ENCODE measurements around the gene SRRM2.
"Not testable (repeated sequence)": the region's sequence is repeated elsewhere in the genome, so short reads cannot be mapped to it uniquely, and the experiment has no call there.

The SRRM2 gene

GRCh38 chr16:2715519-2715918 lies 36.9 kb upstream of the SRRM2 start:
- Histone ChIP-seq H3K9me3 (ENCODE audit: insufficient read depth, low read depth, low read length) (no peaks in the 10 kb centered on the region), H3K27ac (ENCODE audit: low read depth, low read length) (no peak overlapping the region), H3K27me3 (ENCODE audit: insufficient read depth, low read length) (no peaks in the 10 kb centered on the region), H3K4me3 (ENCODE audit: low read length) (peak overlapping the region; percentile 30; the same call in 1 of the 2 replicates), H3K9ac (ENCODE audit: low read depth, low read length) (no peak overlapping the region), H3K36me3 (ENCODE audit: insufficient read depth, low read length) (no peaks in the 10 kb centered on the region), H3K4me1 (ENCODE audit: insufficient read depth, low read length) (no peaks in the 10 kb centered on the region)
- 12% methylated on average over 33 of the region's 33 CpGs for WGBS

- Histone ChIP-seq H3K4me3 (ENCODE audit: low read length) (peak overlapping the region; percentile 30; the same call in 1 of the 2 replicates), H3K36me3 (ENCODE audit: insufficient read depth, low read length) (no peaks in the 10 kb centered on the region), H3K9ac (ENCODE audit: low read depth, low read length) (no peak overlapping the region; the same call in 1 of the 2 replicates), H3K27ac (ENCODE audit: low read depth, low read length) (no peak overlapping the region), H3K27me3 (ENCODE audit: insufficient read depth, low read length) (no peaks in the 10 kb centered on the region), H3K4me1 (ENCODE audit: insufficient read depth, low read length) (no peaks in the 10 kb centered on the region), H3K9me3 (ENCODE audit: insufficient read depth, low read depth, low read length) (no peaks in the 10 kb centered on the region)
- 79% methylated on average over 17 of the region's 17 CpGs for WGBS
Measured at GRCh38 chr16:2715966-2716885, 36.2 kb upstream of the SRRM2 start.

DNA sequence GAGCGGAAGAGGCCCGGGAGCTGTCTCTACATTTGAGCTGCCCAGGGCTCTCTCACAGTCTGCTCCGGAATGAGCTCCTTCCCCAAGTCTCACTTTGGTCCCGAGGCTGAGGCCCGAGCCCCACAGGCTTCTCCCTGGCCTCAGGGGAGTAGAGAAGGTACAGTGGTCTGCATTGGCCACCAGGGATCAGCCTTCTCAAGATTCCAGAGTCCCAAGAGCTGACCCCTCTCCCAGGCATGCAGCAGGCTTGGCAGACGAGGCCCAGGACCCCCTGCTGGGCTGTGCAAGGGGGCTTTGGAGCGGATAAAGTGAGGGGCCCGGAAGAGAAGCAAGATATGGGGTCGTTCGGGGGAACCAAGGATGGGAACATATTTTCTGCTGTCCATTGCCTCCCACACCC lies 35.5 kb upstream of the SRRM2 start:
- H3K4me1 ChIP-seq (ENCODE audit: insufficient read depth, low read length): no peaks in the 10 kb centered on the region
- no peaks in the 10 kb centered on the region for H3K9me3 ChIP-seq (ENCODE audit: insufficient read depth, low read depth, low read length)
- H3K9ac ChIP-seq (ENCODE audit: low read depth, low read length): no peak overlapping the region
- H3K36me3 ChIP-seq (ENCODE audit: insufficient read depth, low read length): no peaks in the 10 kb centered on the region
- no peak overlapping the region for H3K4me3 ChIP-seq (ENCODE audit: low read length)
- no peaks in the 10 kb centered on the region for H3K27me3 ChIP-seq (ENCODE audit: insufficient read depth, low read length)
- no peak overlapping the region for H3K27ac ChIP-seq (ENCODE audit: low read depth, low read length)
- WGBS: 77% methylated on average over 10 of the region's 10 CpGs

DNA sequence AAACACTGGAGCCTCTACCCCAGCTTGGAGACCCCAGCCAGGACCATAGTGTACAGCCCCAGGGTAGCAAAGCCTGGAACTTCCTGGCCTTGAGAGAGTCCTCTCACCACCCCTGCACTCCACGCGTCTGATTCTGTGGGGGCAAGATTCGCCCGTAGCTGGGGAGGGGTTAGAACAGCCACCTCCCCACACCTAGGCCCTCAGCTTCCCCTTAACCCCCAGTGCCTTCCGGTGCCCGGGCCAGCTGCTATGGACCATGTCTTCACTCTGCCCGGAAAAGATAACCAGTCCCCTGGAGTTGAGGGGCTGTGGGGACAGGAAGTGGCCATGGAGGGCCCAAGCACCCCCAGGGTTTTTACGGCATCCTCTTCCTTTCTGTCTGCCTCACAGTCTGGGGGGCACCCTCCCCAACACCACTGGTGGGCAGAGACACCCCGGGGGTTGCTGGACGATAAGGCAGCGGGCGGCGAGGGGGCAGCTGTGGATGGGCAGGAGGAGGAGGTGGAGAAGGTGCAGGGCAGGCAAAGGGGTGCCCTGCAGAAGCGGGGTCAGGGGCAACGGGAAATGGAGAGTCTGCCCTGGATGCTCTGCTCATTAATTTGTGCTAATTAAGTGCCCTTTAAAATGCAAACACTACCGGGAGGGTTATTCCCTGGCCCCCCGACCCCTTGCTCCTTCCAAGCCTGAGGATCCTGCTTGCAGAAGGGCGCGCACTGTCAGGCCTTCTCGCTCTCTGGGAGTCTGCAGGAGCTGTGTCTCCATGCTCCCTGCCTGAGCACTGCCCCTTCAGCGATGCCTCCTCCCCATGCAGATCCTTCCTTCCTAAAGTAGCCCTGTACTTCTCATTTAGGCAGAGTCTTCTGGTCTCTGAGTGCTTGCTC lies 34.8 kb upstream of the SRRM2 start:
- no peak overlapping the region for H3K4me3 ChIP-seq (ENCODE audit: low read length)
- H3K27ac ChIP-seq (ENCODE audit: low read depth, low read length): no peak overlapping the region
- 89% methylated on average over 21 of the region's 21 CpGs for WGBS
- H3K36me3 ChIP-seq (ENCODE audit: insufficient read depth, low read length): no peaks in the 10 kb centered on the region
- no peak overlapping the region for H3K9ac ChIP-seq (ENCODE audit: low read depth, low read length)
- no peaks in the 10 kb centered on the region for H3K27me3 ChIP-seq (ENCODE audit: insufficient read depth, low read length)
- H3K9me3 ChIP-seq (ENCODE audit: insufficient read depth, low read depth, low read length): no peaks in the 10 kb centered on the region
- H3K4me1 ChIP-seq (ENCODE audit: insufficient read depth, low read length): no peaks in the 10 kb centered on the region

GRCh38 chr16:2719328-2720063 lies 32.9 kb upstream of the SRRM2 start:
- H3K9me3 ChIP-seq (ENCODE audit: insufficient read depth, low read depth, low read length): no peaks in the 10 kb centered on the region
- no peaks in the 10 kb centered on the region for H3K36me3 ChIP-seq (ENCODE audit: insufficient read depth, low read length)
- no peaks in the 10 kb centered on the region for H3K27me3 ChIP-seq (ENCODE audit: insufficient read depth, low read length)
- no peak overlapping the region for H3K9ac ChIP-seq (ENCODE audit: low read depth, low read length)
- 91% methylated on average over 16 of the region's 16 CpGs for WGBS
- no peaks in the 10 kb centered on the region for H3K4me1 ChIP-seq (ENCODE audit: insufficient read depth, low read length)
- peak overlapping the region; percentile 66; the same call in 1 of the 2 replicates for H3K4me3 ChIP-seq (ENCODE audit: low read length)
- no peak overlapping the region; the same call in 1 of the 2 replicates for H3K27ac ChIP-seq (ENCODE audit: low read depth, low read length)

GRCh38 chr16:2720064-2720457 lies 32.4 kb upstream of the SRRM2 start, which contains the start of gene PRSS27:
PRSS27 (minus strand) TSS chr16:2720224; CDS start chr16:2720160, 64 bp downstream.
- H3K4me3 ChIP-seq (ENCODE audit: low read length): peak within 1 kb of the TSS; percentile 66
- no peaks in the 10 kb centered on the region for H3K9me3 ChIP-seq (ENCODE audit: insufficient read depth, low read depth, low read length)
- H3K27me3 ChIP-seq (ENCODE audit: insufficient read depth, low read length): no peaks in the 10 kb centered on the region
- 93% methylated on average over 26 of the region's 26 CpGs for WGBS
- no peaks in the 10 kb centered on the region for H3K36me3 ChIP-seq (ENCODE audit: insufficient read depth, low read length)
- H3K4me1 ChIP-seq (ENCODE audit: insufficient read depth, low read length): no peaks in the 10 kb centered on the region
- peak within 1 kb of the TSS; percentile 79 for H3K27ac ChIP-seq (ENCODE audit: low read depth, low read length)
- H3K9ac ChIP-seq (ENCODE audit: low read depth, low read length): peak within 1 kb of the TSS; percentile 74

DNA sequence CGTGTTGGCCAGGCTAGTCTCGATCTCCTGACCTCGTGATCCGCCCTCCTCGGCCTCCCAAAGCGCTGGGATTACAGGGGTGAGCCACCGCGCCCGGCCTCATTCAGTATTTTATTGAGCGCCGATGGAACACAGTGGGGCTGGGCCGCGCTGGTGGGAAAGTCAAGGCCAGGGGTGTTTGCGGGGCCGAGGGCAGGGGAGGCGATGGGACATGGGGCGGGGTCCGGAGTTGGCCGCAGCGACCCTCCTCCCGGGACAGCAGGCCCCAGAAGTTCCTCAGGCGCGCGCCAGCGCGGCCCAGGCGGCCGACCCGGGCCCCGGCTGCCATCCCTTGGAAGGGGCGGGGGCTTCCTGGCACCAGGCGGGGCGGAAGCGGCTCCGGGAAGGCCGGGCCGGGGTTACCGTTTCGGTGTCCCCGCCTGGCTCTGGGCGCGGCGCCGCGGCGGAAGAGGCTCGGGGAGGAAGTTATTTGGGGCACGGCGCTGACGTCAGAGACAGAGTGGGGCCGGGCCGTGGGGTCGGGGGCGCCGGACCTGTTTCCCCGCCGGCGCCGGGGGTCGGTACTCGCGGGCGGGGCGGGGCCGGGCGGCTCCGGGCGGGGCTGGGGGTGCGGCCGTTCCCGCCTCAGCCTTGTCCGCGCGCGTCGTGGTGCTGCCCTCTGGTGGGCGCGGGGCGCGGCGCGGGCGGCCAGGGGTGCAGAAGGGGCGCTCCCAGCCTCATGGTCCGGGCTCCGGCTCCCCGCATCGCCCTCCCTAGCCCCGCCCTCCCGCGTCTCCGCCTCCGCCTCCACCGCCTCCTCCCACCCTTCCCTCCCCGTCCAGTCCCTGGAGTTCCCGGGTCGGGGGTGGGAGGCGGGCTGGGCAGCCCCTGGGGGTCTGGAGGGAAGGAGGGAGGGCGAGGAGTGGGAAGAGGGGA lies 31.5 kb upstream of the SRRM2 start:
- Histone ChIP-seq H3K4me1 (ENCODE audit: insufficient read depth, low read length) (no peaks in the 10 kb centered on the region), H3K9ac (ENCODE audit: low read depth, low read length) (peak overlapping the region; percentile 74), H3K27ac (ENCODE audit: low read depth, low read length) (peak overlapping the region; percentile 79), H3K9me3 (ENCODE audit: insufficient read depth, low read depth, low read length) (no peaks in the 10 kb centered on the region), H3K27me3 (ENCODE audit: insufficient read depth, low read length) (no peaks in the 10 kb centered on the region), H3K4me3 (ENCODE audit: low read length) (peak overlapping the region; percentile 66), H3K36me3 (ENCODE audit: insufficient read depth, low read length) (no peaks in the 10 kb centered on the region)
- WGBS: 2% methylated on average over 88 of the region's 99 CpGs

GRCh38 chr16:2721634-2722173 lies 30.7 kb upstream of the SRRM2 start:
- WGBS: 58% methylated on average over 13 of the region's 14 CpGs
- H3K27ac ChIP-seq (ENCODE audit: low read depth, low read length): peak overlapping the region; percentile 79; the same call in 1 of the 2 replicates

DNA sequence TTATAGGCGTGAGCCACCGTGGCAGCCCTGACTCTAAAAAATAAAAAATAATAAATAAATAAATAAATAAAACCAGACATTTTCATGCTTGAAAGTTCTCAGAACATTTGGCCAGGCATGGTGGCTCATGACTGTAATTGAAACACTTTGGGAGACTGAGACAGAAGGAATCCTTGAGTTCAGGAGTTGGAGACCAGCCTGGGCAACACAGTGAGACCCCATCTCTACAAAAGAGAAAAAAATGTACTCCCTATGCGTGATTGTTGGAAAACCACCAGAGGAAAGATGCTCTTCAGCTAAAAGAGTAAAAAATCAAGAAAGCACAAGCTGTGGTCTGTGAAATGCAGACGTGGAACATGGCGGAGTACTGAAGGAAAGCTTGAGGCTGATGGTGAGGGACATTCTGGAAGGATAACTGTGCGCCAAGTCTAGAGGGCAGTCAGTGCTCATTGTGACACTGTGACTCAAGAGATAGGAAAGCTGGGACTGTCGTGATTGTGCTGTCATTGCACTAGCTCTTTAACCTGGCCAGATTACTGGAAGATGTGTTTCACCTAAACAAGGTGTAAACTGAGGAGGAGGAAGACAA lies 28.3 kb upstream of the SRRM2 start:
- Histone ChIP-seq H3K4me3 (ENCODE audit: low read length) (no peak overlapping the region), H3K27me3 (ENCODE audit: insufficient read depth, low read length) (no peaks in the 10 kb centered on the region), H3K4me1 (ENCODE audit: insufficient read depth, low read length) (no peaks in the 10 kb centered on the region), H3K36me3 (ENCODE audit: insufficient read depth, low read length) (no peaks in the 10 kb centered on the region), H3K9ac (ENCODE audit: low read depth, low read length) (no peak overlapping the region), H3K27ac (ENCODE audit: low read depth, low read length) (no peak overlapping the region), H3K9me3 (ENCODE audit: insufficient read depth, low read depth, low read length) (no peaks in the 10 kb centered on the region)
- WGBS: 85% methylated on average over 5 of the region's 7 CpGs

More at GRCh38 chr16:2721634-2722173, 30.7 kb upstream of the SRRM2 start:
- not testable (repeated sequence) for H3K9me3 ChIP-seq (ENCODE audit: insufficient read depth, low read depth, low read length); H3K4me1 ChIP-seq (ENCODE audit: insufficient read depth, low read length); H3K27me3 ChIP-seq (ENCODE audit: insufficient read depth, low read length); H3K36me3 ChIP-seq (ENCODE audit: insufficient read depth, low read length)
- Histone ChIP-seq H3K4me3 (ENCODE audit: low read length) (peak overlapping the region; percentile 66), H3K9ac (ENCODE audit: low read depth, low read length) (peak overlapping the region; percentile 63)

All from HUES64 (cell line).